ENCODE measurements around the gene NFATC4.
"Not testable (repeated sequence)": the region's sequence is repeated elsewhere in the genome, so short reads cannot be mapped to it uniquely, and the experiment has no call there.

The NFATC4 gene

DNA sequence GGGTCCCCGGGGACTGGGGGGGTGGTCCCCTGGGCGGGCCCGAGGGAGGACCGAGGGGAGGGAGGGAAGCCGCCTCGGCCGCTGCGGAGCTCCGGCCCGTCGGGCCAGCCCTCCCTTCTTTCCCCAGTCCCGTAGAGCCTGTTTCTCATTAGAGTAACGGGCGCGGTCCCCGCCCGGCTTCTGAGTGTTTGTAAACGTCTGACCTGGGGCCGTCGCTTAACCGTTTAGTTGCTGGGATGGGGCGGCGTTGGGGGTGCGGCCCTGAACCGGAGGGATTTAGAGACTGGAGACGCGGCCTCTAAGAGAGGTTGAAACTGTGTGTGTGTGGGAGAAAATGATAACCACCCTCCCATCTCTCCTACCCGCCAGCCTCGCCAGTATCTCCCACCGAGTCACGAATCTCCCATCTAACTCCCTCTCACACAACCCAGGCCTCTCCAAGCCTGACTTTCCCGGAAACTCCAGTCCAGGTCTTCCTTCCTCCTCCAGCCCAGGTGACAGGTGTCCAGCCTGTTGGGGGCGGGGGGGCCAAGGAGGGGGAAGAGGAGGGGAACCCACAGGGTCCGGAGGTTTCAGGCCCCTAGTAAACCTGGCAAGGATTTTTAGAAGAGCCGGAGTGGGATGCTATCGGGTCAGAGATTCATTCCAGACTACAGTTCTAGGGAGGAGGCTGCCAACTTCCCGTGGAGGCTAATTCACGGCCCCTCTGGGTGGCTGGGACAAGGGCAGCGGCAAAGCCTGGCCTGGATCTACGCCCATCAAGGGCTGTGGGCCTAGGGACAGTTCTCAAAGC lies 1.1 kb upstream of the NFATC4 start:
- CTCF ChIA-PET = interaction anchor here (1.5 to 2.3 kb wide), 3 partner anchors 53 to 70 kb away, joined by 4 to 38 read pairs (median 15); partner anchors contain the start of gene KHNYN
- Mint-ChIP-seq H3K4me1 (peaks cover 30% of the 10 kb centered on the region), H3K36me3 (peaks cover 2% of the 10 kb centered on the region), H3K27ac (no peak overlapping the region), H3K4me3 (peak overlapping the region; percentile 35), H3K27me3 (peaks cover 85% of the 10 kb centered on the region), H3K9me3 (no peaks in the 10 kb centered on the region)
- DNase-seq = peak; percentile 27

- Mint-ChIP-seq H3K4me3 (no peak overlapping the region), H3K27ac (no peak overlapping the region), H3K27me3 (peaks cover 86% of the 10 kb centered on the region), H3K9me3 (no peaks in the 10 kb centered on the region), H3K4me1 (peaks cover 30% of the 10 kb centered on the region), H3K36me3 (peaks cover 2% of the 10 kb centered on the region)
- CTCF ChIA-PET = no interaction called here
- DNase-seq = no peak
Observed at GRCh38 chr14:24368212-24368561, 203 bp downstream of the NFATC4 start.

DNA sequence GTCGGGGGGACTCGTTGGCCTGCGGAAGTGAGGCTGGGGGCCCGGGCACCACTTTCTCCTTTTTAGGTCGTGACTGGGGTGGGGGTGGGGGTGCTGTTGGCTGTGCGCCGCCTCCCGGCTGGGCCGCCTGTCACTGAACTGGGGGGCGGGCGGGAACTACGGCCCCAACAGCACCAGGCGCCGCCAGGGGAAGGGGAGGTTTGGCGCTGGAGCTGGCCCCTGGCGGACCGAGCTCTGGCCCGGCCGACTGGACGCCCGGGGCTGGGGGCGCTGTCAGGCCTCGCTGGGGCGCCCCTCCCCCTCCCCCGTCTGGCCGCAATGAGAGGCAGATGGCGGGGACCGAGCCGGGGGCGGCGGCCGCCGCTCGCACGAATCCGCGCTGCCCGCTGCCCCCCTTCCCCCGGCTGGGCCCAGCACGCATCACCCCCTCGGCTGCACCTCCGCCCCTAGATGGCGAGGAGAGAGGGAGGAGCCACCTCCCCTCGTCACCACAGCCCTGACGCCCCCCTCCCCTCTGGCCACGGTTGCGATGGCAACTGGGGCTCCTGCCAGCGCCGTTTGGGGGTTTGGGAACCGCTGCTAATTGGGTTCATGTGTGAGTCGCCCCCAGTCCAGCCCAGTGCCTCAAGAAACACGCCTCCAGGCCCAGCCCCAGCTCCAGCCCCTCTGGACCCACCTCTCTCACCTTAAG lies 723 bp downstream of the NFATC4 start:
- DNase-seq = peak; percentile 33
- no peak overlapping the region for H3K4me3 Mint-ChIP-seq
- CTCF ChIA-PET = no interaction called here
- peaks cover 86% of the 10 kb centered on the region for H3K27me3 Mint-ChIP-seq
- no peaks in the 10 kb centered on the region for H3K9me3 Mint-ChIP-seq
- H3K27ac Mint-ChIP-seq = no peak overlapping the region
- H3K36me3 Mint-ChIP-seq = peaks cover 2% of the 10 kb centered on the region
- peaks cover 30% of the 10 kb centered on the region for H3K4me1 Mint-ChIP-seq

DNA sequence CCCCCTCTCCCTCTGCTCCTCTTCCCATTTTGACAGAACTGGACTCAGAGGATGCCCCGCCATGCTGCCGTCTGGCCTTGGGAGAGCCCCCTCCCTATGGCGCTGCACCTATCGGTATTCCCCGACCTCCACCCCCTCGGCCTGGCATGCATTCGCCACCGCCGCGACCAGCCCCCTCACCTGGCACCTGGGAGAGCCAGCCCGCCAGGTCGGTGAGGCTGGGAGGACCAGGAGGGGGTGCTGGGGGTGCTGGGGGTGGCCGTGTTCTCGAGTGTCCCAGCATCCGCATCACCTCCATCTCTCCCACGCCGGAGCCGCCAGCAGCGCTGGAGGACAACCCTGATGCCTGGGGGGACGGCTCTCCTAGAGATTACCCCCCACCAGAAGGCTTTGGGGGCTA lies 1.5 kb downstream of the NFATC4 start:
- Mint-ChIP-seq H3K36me3 (peaks cover 2% of the 10 kb centered on the region), H3K4me3 (no peak overlapping the region), H3K4me1 (peaks cover 30% of the 10 kb centered on the region), H3K27ac (no peak overlapping the region), H3K27me3 (peaks cover 91% of the 10 kb centered on the region), H3K9me3 (no peaks in the 10 kb centered on the region)
- CTCF ChIA-PET = interaction anchor here (1.4 kb wide), 1 partner anchor 62 kb away, joined by 5 read pairs; no protein-coding TSS in a partner anchor
- no peak for DNase-seq

DNA sequence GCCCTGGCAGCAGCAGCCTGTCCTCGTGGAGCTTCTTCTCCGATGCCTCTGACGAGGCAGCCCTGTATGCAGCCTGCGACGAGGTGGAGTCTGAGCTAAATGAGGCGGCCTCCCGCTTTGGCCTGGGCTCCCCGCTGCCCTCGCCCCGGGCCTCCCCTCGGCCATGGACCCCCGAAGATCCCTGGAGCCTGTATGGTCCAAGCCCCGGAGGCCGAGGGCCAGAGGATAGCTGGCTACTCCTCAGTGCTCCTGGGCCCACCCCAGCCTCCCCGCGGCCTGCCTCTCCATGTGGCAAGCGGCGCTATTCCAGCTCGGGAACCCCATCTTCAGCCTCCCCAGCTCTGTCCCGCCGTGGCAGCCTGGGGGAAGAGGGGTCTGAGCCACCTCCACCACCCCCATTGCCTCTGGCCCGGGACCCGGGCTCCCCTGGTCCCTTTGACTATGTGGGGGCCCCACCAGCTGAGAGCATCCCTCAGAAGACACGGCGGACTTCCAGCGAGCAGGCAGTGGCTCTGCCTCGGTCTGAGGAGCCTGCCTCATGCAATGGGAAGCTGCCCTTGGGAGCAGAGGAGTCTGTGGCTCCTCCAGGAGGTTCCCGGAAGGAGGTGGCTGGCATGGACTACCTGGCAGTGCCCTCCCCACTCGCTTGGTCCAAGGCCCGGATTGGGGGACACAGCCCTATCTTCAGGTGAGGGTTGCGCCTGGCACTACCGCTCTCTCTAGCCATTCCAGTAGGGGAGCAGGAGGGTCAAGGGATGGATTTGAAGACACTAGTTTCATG lies 2.1 kb downstream of the NFATC4 start:
- H3K4me1 Mint-ChIP-seq = peaks cover 27% of the 10 kb centered on the region
- H3K4me3 Mint-ChIP-seq = no peak overlapping the region
- H3K36me3 Mint-ChIP-seq = peaks cover 2% of the 10 kb centered on the region
- H3K27me3 Mint-ChIP-seq = peaks cover 95% of the 10 kb centered on the region
- no peak overlapping the region for H3K27ac Mint-ChIP-seq
- CTCF ChIA-PET = interaction anchor here (1.0 to 1.4 kb wide), 3 partner anchors 36 to 66 kb away, joined by 3 to 5 read pairs (median 3); partner anchors contain the start of gene ADCY4
- DNase-seq = no peak
- H3K9me3 Mint-ChIP-seq = no peaks in the 10 kb centered on the region

DNA sequence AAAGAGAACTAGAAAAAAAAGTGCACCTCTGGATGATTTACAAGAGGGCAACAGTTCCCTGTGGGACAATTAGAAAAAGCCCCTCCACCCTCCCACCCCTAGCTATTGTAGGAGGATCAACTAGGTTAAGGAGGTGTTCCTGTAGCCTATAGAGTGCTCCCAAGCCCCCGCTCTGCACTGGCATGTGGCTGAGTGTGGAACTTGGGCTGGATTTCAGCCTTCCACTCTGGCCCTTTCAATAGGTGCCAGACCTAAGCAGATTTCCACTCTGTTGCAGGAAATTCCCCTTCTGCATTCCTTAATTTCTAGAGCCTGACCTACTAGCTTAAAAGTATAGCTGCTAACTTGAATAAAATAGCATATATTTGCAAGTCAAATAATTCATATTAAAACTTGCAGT lies 2.8 kb downstream of the NFATC4 start:
- Mint-ChIP-seq H3K4me3 (no peak overlapping the region), H3K27ac (no peak overlapping the region), H3K27me3 (peaks cover 97% of the 10 kb centered on the region), H3K36me3 (peaks cover 2% of the 10 kb centered on the region), H3K4me1 (peaks cover 20% of the 10 kb centered on the region), H3K9me3 (no peaks in the 10 kb centered on the region)
- no peak for DNase-seq
- CTCF ChIA-PET = interaction anchor here (1.0 to 1.9 kb wide), 4 partner anchors 12 to 66 kb away, joined by 3 to 5 read pairs (median 4); partner anchors contain the start of gene ADCY4

- not testable (repeated sequence) for H3K4me3 Mint-ChIP-seq, H3K27ac Mint-ChIP-seq, H3K36me3 Mint-ChIP-seq, H3K9me3 Mint-ChIP-seq, DNase-seq
- Mint-ChIP-seq H3K27me3 (peaks cover 97% of the 10 kb centered on the region), H3K4me1 (peaks cover 16% of the 10 kb centered on the region)
- CTCF ChIA-PET = interaction anchor here (1.9 kb wide), 1 partner anchor 11 kb away, joined by 4 read pairs; no protein-coding TSS in a partner anchor
Observed at GRCh38 chr14:24371605-24372004, 3.6 kb downstream of the NFATC4 start.

- Mint-ChIP-seq H3K27ac (no peak overlapping the region), H3K4me3 (no peak overlapping the region), H3K4me1 (peaks cover 11% of the 10 kb centered on the region), H3K27me3 (peaks cover 96% of the 10 kb centered on the region), H3K36me3 (no peaks in the 10 kb centered on the region), H3K9me3 (no peaks in the 10 kb centered on the region)
- CTCF ChIA-PET = interaction anchor here (1.5 to 1.9 kb wide), 2 partner anchors 10 to 39 kb away, joined by 4 to 5 read pairs; no protein-coding TSS in a partner anchor
- DNase-seq = no peak
Observed at GRCh38 chr14:24372701-24373416, 4.9 kb downstream of the NFATC4 start.

GRCh38 chr14:24376448-24377070 lies 8.6 kb downstream of the NFATC4 start:
- H3K4me1 Mint-ChIP-seq = peaks cover 7% of the 10 kb centered on the region
- H3K4me3 Mint-ChIP-seq = no peak overlapping the region
- peaks cover 79% of the 10 kb centered on the region for H3K27me3 Mint-ChIP-seq
- no peak for DNase-seq
- H3K27ac Mint-ChIP-seq = no peak overlapping the region
- CTCF ChIA-PET = interaction anchor here (1.0 kb wide), 1 partner anchor 54 kb away, joined by 4 read pairs; no protein-coding TSS in a partner anchor
- H3K9me3 Mint-ChIP-seq = no peaks in the 10 kb centered on the region
- no peaks in the 10 kb centered on the region for H3K36me3 Mint-ChIP-seq

DNA sequence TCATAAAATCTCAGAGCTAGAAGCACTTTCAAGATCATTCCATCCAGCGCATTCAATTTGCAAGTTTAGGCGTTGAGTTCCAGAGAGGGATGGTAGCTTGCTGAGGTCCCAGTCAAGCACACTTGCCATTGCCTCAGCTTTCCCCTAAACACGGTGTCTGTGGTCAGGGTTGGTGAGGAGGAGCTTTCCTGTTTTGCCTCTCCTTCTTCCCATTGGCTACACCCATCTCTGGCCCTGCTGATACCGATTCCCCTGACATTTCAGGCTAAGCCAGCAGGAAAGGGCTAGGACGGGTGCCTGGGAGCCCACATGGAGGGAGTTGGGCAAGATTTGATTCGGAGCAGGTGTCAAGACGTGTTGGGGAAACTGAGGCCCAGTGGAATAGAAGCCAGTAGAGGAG lies 9.1 kb downstream of the NFATC4 start:
- CTCF ChIA-PET = interaction anchor here (1.0 kb wide), 1 partner anchor 54 kb away, joined by 4 read pairs; no protein-coding TSS in a partner anchor
- Mint-ChIP-seq H3K27ac (no peak overlapping the region), H3K27me3 (peaks cover 74% of the 10 kb centered on the region), H3K36me3 (no peaks in the 10 kb centered on the region), H3K4me1 (peaks cover 7% of the 10 kb centered on the region), H3K4me3 (no peak overlapping the region), H3K9me3 (no peaks in the 10 kb centered on the region)
- DNase-seq = no peak

DNA sequence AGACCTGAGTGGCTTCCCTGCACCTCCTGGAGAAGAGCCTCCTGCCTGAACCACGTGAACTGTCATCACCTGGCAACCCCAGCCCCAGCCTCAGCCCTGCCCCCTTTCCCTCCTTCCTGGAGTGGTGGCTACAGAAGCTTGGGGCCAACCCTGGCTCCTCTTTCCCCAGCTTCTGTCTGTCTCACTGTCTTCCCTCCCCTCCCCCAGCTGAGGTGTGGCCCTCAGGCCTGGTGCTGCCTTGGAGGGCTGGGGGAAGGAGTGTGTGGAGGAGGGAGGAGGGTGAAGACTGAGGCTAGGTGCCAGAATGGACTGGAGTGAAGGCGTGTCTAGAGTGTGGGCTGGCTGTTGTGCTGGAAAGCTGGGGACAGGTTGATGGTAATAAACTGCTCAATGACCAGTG lies 9.7 kb downstream of the NFATC4 start:
- Mint-ChIP-seq H3K36me3 (no peaks in the 10 kb centered on the region), H3K27ac (no peak overlapping the region), H3K9me3 (no peaks in the 10 kb centered on the region), H3K27me3 (peaks cover 68% of the 10 kb centered on the region), H3K4me3 (no peak overlapping the region), H3K4me1 (peaks cover 7% of the 10 kb centered on the region)
- CTCF ChIA-PET = interaction anchor here (1.5 kb wide), 1 partner anchor 27 kb away, joined by 3 read pairs; no protein-coding TSS in a partner anchor
- DNase-seq = no peak

GRCh38 chr14:24378327-24378726 lies 10.3 kb downstream of the NFATC4 start:
- DNase-seq = no peak
- CTCF ChIA-PET = interaction anchor here (1.5 kb wide), 1 partner anchor 26 kb away, joined by 3 read pairs; no protein-coding TSS in a partner anchor

More at GRCh38 chr14:24378327-24378726, 10.3 kb downstream of the NFATC4 start:
- peaks cover 7% of the 10 kb centered on the region for H3K4me1 Mint-ChIP-seq
- no peaks in the 10 kb centered on the region for H3K36me3 Mint-ChIP-seq
- no peak overlapping the region for H3K4me3 Mint-ChIP-seq
- H3K27me3 Mint-ChIP-seq = peaks cover 62% of the 10 kb centered on the region
- no peak overlapping the region for H3K27ac Mint-ChIP-seq
- H3K9me3 Mint-ChIP-seq = no peaks in the 10 kb centered on the region

Data from activated naive CD4-positive, alpha-beta T cell treated with anti-CD3 and anti-CD28 coated beads, Interleukin-2, amount 10 ng/mL, durations not matched to agents 7 days and 5 days (primary cell).